Mesenteric fat pad (tissue), 1 donor: ENCODE results near the gene LAGE3. TPM values are rescaled to one million over a fixed set of nuclear protein-coding genes. Genes with fewer than 3 reads are reported as not detected.
A peak's percentile ranks its signal among the peaks of the same experiment; 100 is the strongest.

Source experiments
- DNase-seq: peaks from one replicate; pipeline ENCODE4 v3.0.0-alpha.2; 2020; ENCODE audit warnings: low spot score
- long read RNA-seq: library from polyadenylated mRNA; unstranded; transcript quantifications from one replicate; pipeline ENCODE4 v2.0.0, GENCODE V29; 2020
- total RNA-seq: library from RNA; stranded (reverse); fragmentation: NEBNext Ultra II Directional; extraction: Animal tissue kit (Norgen Biotek cat#: 25700); gene quantifications from one replicate; pipeline ENCODE4 v1.2.1, GENCODE V29; 2021
- donor health status: DM: yes; HTN: yes; CAD: no.

The LAGE3 gene, protein sequence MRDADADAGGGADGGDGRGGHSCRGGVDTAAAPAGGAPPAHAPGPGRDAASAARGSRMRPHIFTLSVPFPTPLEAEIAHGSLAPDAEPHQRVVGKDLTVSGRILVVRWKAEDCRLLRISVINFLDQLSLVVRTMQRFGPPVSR
- total RNA-seq: 13.6 TPM
- long read RNA-seq, partial matches to known transcripts: 0 of 2 reads
- long read RNA-seq, other reads (novel, unspliced or antisense): 0 of 2 reads

GRCh38 chrX:154478728-154479622 is at the start of gene LAGE3:
LAGE3 (minus strand) TSS chrX:154479281; CDS start chrX:154478915, 366 bp downstream.
- DNase-seq: peak; percentile 97

DNA sequence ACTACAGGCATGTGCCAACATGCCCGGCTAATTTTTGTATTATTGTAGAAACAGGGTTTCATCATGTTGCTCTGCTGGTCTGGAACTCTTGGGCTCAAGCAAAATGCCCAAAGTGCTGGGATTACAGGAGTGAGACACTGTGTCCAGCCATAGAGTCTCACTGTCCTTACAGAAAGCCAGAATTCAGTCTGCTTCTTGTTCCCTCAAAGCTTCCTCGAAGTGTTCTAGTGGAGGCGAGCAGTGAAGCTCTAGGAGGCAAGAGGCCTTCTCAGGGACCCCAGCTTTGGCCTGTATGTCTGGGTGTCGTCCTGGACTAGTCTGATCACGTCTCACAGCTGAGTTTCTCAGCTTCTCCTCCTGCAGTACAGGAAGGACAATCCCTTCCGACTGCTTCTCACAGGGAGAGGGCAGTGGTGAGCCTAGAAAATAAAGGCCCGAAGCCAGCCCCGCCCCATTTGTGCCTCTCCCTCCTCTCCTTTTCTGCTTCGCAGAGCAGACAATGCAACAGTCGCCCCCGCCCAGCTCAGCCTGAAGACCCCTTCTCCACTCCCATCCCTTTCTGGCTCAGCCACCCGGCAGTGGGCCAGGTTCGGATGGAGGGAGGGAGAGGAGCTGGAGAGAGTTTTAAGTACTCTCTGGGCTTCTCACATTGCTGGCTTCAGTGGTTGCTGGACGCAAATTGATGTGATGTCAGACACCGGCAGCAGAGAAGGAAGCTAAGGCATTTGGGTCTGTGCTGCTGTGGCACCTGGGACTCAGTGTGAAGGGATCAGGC is 48.0 kb upstream of the LAGE3 start:
- DNase-seq: no peak

- DNase-seq: no peak
These were observed 46.8 kb upstream of the LAGE3 start for GRCh38 chrX:154525606-154526490.

GRCh38 chrX:154519389-154519788 is 40.3 kb upstream of the LAGE3 start:
- no peak for DNase-seq

DNA sequence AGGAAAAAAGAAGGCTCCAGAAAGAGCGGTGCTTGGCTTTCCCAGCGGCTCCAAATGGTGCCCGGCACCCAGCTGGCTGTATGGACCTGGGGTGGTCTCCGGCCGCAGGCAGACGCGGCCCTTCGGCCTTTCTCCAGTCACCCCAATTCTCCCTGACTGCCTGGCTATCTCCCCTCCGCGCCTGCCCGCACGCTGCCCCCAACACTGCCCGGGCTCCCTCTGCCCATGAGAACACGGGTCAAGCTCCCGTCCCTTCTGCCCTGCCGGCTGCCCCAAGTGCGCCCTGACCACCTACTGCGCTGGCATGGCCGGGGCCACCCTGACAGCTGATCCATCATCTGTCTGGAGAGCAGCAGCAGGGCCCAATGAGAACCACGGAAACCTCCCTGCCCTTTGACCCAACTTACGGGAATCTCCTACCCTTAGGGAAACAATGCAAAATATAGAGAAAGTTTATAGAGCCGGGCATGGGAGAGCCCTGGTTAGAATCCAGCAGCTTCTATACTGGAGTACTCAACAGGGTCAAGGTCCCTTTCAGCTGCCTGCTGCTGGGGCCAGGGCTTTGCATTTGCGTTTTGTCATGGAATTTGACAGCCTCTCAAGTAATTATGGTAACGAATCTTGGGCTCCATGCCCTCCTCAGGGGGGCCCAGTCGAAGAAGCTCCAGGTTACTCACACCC is 38.2 kb upstream of the LAGE3 start:
- no peak for DNase-seq

- no peak for DNase-seq
These were observed 37.6 kb upstream of the LAGE3 start for GRCh38 chrX:154516656-154517100.

GRCh38 chrX:154515966-154516655 is 37.0 kb upstream of the LAGE3 start, which contains the start of gene FAM3A:
FAM3A (minus strand) TSS chrX:154516232; CDS start chrX:154515772, 460 bp downstream.
- DNase-seq: peak; percentile 97

DNA sequence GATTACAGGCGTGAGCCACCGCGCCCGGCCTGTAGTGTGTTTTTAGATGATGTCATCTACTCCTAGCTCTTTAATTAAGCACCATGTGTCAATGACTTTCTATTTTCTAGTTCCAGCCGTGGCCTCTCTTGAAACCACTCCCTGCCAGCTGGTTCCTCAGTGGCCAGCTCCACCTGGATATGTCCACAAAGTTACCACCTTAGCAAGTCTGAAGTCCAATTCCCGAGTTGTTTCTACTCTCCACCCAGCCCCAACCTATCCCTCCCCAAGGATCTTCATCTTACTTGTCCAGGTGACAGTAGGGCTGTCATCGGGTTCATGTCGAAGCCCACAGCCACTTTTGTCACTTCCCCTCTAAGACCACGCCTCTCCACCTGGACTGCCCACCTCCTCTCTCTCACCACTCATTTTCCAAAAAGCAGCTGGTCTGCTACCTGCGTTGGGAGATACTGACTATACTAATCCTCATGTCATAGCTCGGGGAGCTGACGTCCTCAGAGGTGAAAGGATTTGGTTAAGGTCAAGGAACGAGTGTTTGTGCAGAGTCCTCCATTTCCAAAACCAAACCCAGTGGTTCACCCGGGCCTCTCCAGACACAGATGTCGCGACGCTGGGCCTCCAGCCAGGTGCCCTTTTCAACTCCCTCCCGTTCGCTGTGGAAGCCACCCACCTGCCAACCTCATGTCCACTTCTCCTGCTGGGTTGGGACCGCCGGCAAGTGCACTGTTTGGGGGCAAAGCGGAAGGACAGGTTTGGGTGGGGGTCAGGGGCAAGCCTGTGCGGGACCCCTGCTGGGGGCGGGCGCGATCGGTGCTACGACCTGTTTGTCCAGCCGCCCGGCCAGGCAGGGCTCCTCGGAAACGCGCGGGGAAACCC is 36.2 kb upstream of the LAGE3 start:
- DNase-seq: no peak

- no peak for DNase-seq
These were observed 34.6 kb upstream of the LAGE3 start for GRCh38 chrX:154513716-154514115.

DNA sequence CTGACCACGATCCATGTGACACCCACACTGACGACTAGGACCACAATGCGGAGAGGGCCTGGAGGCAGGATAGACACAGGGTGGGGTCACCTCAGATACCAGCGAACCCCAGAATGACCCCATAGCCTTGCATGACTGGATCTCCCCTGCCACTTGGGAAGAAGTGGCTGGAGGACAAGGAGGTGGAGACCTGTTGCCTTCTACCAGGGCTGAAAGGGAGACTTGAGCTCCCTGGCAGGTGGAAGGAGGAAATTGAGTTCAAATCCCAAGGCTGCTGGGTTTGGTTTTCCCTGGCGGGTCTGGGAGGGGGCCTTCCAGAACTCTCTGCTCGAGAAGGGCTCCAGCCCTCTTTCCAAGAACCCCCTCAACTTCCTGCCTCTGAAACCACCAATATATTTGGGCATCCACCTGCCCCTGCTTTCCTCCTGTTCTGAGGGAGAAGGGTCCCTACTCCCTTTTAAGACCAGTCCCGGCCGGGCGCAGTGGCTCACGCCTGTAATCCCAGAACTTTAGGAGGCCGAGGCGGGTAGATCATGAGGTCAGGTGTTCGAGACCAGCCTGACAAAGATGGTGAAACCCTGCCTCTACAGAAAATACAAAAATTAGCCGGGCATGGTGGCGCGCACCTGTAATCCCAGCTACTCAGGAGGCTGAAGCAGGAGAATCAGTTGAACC is 33.9 kb upstream of the LAGE3 start:
- no peak for DNase-seq

GRCh38 chrX:154511761-154512160 is 32.7 kb upstream of the LAGE3 start:
- no peak for DNase-seq

- no peak for DNase-seq
These were observed 30.4 kb upstream of the LAGE3 start for GRCh38 chrX:154509455-154509854.

DNA sequence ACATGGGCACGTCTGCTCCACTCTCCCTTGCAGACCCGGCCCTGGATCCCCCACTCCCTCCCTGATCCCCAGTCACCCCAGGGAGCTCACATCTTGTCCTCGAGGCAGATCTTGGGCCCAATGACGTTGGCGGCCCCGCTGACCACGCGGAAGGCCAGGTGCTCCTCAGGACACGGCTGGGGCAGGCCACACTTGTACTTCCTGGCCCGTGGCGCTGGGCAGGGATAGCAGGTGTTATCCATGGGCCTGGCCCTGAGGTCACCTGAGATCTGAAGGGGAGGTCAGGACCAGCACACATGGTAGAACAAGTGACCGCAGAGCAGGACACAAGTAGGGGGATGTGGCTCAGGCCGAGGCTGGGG is 29.3 kb upstream of the LAGE3 start:
- no peak for DNase-seq

- DNase-seq: no peak
These were observed 28.7 kb upstream of the LAGE3 start for GRCh38 chrX:154507673-154508383.

- no peak for DNase-seq
These were observed 27.6 kb upstream of the LAGE3 start for GRCh38 chrX:154506483-154507332.

DNA sequence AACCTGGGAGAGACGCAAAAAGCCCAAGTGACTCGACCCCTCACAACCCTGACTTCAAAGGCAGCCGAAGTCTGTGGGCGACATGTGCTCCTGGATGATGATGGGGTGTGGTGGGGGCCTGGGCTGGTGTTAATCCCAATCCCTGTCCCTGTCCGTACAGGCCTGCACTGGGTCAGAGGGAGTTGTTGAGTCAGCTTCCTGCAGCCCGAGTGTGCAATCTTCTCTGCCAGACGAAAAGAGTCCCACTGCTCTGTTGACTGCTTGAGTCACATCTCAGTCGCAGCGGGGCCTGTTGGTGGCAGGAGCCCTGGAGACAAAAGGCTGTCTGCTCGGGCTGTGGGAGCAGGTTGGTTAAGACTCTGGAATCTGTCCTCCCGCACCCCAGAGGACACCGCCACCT is 26.7 kb upstream of the LAGE3 start:
- no peak for DNase-seq
